Cardiac muscle cell (in vitro differentiated cells and primary cell): Measurements from ENCODE around the gene SETD1A. TPM values are rescaled to one million over a fixed set of nuclear protein-coding genes. Genes with fewer than 3 reads are reported as not detected.
A peak's percentile ranks its signal among the peaks of the same experiment; 100 is the strongest.

Experiments
- DNase-seq, 2 donors: peaks; one replicate each; pipeline versions ENCODE4 v3.0.0 to v3.0.0-alpha.2; 2010 to 2017; ENCODE audit warnings: low read depth in 1 of 2, low spot score in 1 of 2
- H3K27ac ChIP-seq: fragments of 200-600 bp; sonication (generic); 2 replicates; pipeline ENCODE4 v1.5.1; 2016
- H3K27me3 ChIP-seq: fragments of 200-600 bp; sonication (generic); 2 replicates; pipeline ENCODE4 v1.6.0; 2016; ENCODE audit warnings: control low read depth
- H3K36me3 ChIP-seq: fragments of 200-600 bp; sonication (generic); 2 replicates; pipeline ENCODE4 v1.5.1; 2016; ENCODE audit warnings: control low read depth
- H3K4me1 ChIP-seq: fragments of 200-600 bp; sonication (generic); 2 replicates; pipeline ENCODE4 v1.8.1; 2017; ENCODE audit warnings: low read depth, mild to moderate bottlenecking, mixed run types
- H3K4me3 ChIP-seq: fragments of 200-600 bp; sonication (generic); 2 replicates; pipeline ENCODE4 v1.5.1; 2016; ENCODE audit warnings: mild to moderate bottlenecking
- H3K9me3 ChIP-seq: fragments of 200-600 bp; sonication (generic); 2 replicates; pipeline ENCODE4 v1.5.1; 2017; ENCODE audit warnings: low read depth, mild to moderate bottlenecking, control low read depth
- CTCF ChIP-seq: IDR thresholded peaks from 2 replicates; pipeline ENCODE4 v1.5.1; 2012; ENCODE audit warnings: low read depth, mild to moderate bottlenecking, low read length
- polyA plus RNA-seq: library from polyadenylated mRNA; unstranded; fragments of >200 nt; fragmentation: Nextera tagmentation; extraction: Ambion mirVana; gene quantifications from 2 replicates; pipeline ENCODE4 v1.2.1, GENCODE V29; 2016
- total RNA-seq: library from RNA; depleted of rRNA; stranded (reverse); fragments of >200 nt; gene quantifications from 2 replicates; pipeline ENCODE4 v1.2.3, GENCODE V29; 2016

The SETD1A gene
- total and polyA plus RNA-seq, 2 experiments from 2014 or later, result 1.9 to 10.4 TPM

GRCh38 chr16:30953111-30953510, 4.4 kb upstream of the SETD1A start:
- Histone ChIP-seq H3K9me3 (no peaks in the 10 kb centered on the region), H3K27me3 (no peaks in the 10 kb centered on the region), H3K4me3 (no peak overlapping the region), H3K4me1 (peaks cover 4% of the 10 kb centered on the region), H3K36me3 (no peaks in the 10 kb centered on the region), H3K27ac (peak overlapping the region; percentile 49)
- no peak for DNase-seq
- no peak for TF ChIP-seq CTCF

- H3K9me3 ChIP-seq, result no peaks in the 10 kb centered on the region
- H3K27me3 ChIP-seq, result no peaks in the 10 kb centered on the region
- H3K4me1 ChIP-seq, result peaks cover 4% of the 10 kb centered on the region
- TF ChIP-seq CTCF, result peak; percentile 75
- H3K36me3 ChIP-seq, result no peaks in the 10 kb centered on the region
- H3K27ac ChIP-seq, result peak overlapping the region; percentile 49
- peak; percentile 83 to 90 for DNase-seq
- H3K4me3 ChIP-seq, result no peak overlapping the region
Observed at GRCh38 chr16:30953511-30954124, 3.9 kb upstream of the SETD1A start.

GRCh38 chr16:30954993-30955392, 2.6 kb upstream of the SETD1A start:
- Histone ChIP-seq H3K36me3 (peaks cover 3% of the 10 kb centered on the region), H3K9me3 (no peaks in the 10 kb centered on the region), H3K4me3 (no peak overlapping the region), H3K27ac (no peak overlapping the region), H3K27me3 (no peaks in the 10 kb centered on the region), H3K4me1 (peaks cover 8% of the 10 kb centered on the region)
- no peak for DNase-seq
- no peak for TF ChIP-seq CTCF

- peak; percentile 86 to 91 for DNase-seq
- H3K36me3 ChIP-seq, result peaks cover 19% of the 10 kb centered on the region
- peaks cover 3% of the 10 kb centered on the region for H3K4me1 ChIP-seq
- no peaks in the 10 kb centered on the region for H3K9me3 ChIP-seq
- peak overlapping the region; percentile 100 for H3K27ac ChIP-seq
- no peaks in the 10 kb centered on the region for H3K27me3 ChIP-seq
- peak overlapping the region; percentile 68 for H3K4me3 ChIP-seq
- TF ChIP-seq CTCF, result peak; percentile 39
Observed at GRCh38 chr16:30956601-30957455, 726 bp upstream of the SETD1A start.

GRCh38 chr16:30958175-30959079, 873 bp downstream of the SETD1A start:
- peaks cover 30% of the 10 kb centered on the region for H3K36me3 ChIP-seq
- H3K27ac ChIP-seq, result peak overlapping the region; percentile 100
- no peaks in the 10 kb centered on the region for H3K9me3 ChIP-seq
- H3K4me3 ChIP-seq, result peak overlapping the region; percentile 68
- H3K27me3 ChIP-seq, result no peaks in the 10 kb centered on the region
- TF ChIP-seq CTCF, result no peak
- H3K4me1 ChIP-seq, result peaks cover 3% of the 10 kb centered on the region
- DNase-seq, result peak; percentile 57 to 82
